GM10248 (cell line): ENCODE measurements around the gene PGAP2.

Source experiments
- CTCF ChIA-PET: fragments of 300-600 bp; sonication (Branson Sonifier 250); formaldehyde crosslinking; extraction: SDS; loops from one replicate; lab custom pipeline; 2021; ENCODE audit warnings: antibody characterized with exemption; lab: Yijun Ruan, JAX
- POLR2A ChIA-PET: fragments of 350-650 bp; sonication (Branson Sonifier 250); formaldehyde crosslinking; extraction: SDS; loops from one replicate; lab custom pipeline; 2020; ENCODE audit warnings: antibody characterized with exemption; lab: Yijun Ruan, JAX
- DNase-seq: peaks from one replicate; pipeline ENCODE4 v3.0.0; 2012; ENCODE audit errors: extremely low spot score
- CTCF ChIP-seq: IDR thresholded peaks from 2 replicates; pipeline ENCODE4 v1.5.1; 2012; ENCODE audit warnings: mild to moderate bottlenecking, low read depth; ENCODE audit errors: extremely low read depth, missing control alignments, control extremely low read depth

The PGAP2 gene

GRCh38 chr11:3834349-3834663 lies 25.9 kb downstream of the PGAP2 start:
- CTCF ChIA-PET: interaction anchor here (1.1 to 43.8 kb wide), 3 partner anchors 9 to 236 kb away, joined by 3 to 1411 read pairs (median 4); no protein-coding TSS in a partner anchor
- TF ChIP-seq CTCF: no peak
- no peak for DNase-seq
- POLR2A ChIA-PET: no interaction called here

- DNase-seq: no peak
- TF ChIP-seq CTCF: no peak
- ChIA-PET CTCF (interaction anchor here (0.9 to 43.8 kb wide), 10 partner anchors 8 to 235 kb away, joined by 3 to 1411 read pairs (median 4); partner anchors contain the start of gene STIM1), POLR2A (interaction anchor here (0.6 kb wide), 1 partner anchor 62 kb away, joined by 4 read pairs; no protein-coding TSS in a partner anchor)
Observed at GRCh38 chr11:3834664-3835461, 26.5 kb downstream of the PGAP2 start.

- DNase-seq: no peak
- no peak for TF ChIP-seq CTCF
- ChIA-PET POLR2A (interaction anchor here (0.7 kb wide), 1 partner anchor 29 kb away, joined by 3 read pairs; no protein-coding TSS in a partner anchor), CTCF (interaction anchor here (0.9 to 43.8 kb wide), 9 partner anchors 9 to 234 kb away, joined by 3 to 1411 read pairs (median 5); partner anchors contain the start of gene STIM1)
Observed at GRCh38 chr11:3835751-3836150, 27.4 kb downstream of the PGAP2 start.

GRCh38 chr11:3836903-3837302 lies 28.5 kb downstream of the PGAP2 start:
- ChIA-PET POLR2A (interaction anchor here (0.5 to 1.1 kb wide), 2 partner anchors 8 to 14 kb away, joined by 3 to 5 read pairs; no protein-coding TSS in a partner anchor), CTCF (interaction anchor here (0.9 to 43.8 kb wide), 5 partner anchors 10 to 233 kb away, joined by 4 to 1411 read pairs (median 28); partner anchors contain the start of genes PGAP2 and STIM1)
- no peak for DNase-seq
- TF ChIP-seq CTCF: no peak

GRCh38 chr11:3837793-3838192 lies 29.4 kb downstream of the PGAP2 start:
- POLR2A ChIA-PET: interaction anchor here (1.1 kb wide), 1 partner anchor 9 kb away, joined by 3 read pairs; no protein-coding TSS in a partner anchor
- TF ChIP-seq CTCF: no peak
- DNase-seq: peak; percentile 50
- CTCF ChIA-PET: interaction anchor here (1.0 to 43.8 kb wide), 7 partner anchors 8 to 232 kb away, joined by 4 to 1411 read pairs (median 14); partner anchors contain the start of genes PGAP2 and STIM1

GRCh38 chr11:3838504-3838903 lies 30.1 kb downstream of the PGAP2 start:
- POLR2A ChIA-PET: no interaction called here
- CTCF ChIA-PET: interaction anchor here (1.0 to 43.8 kb wide), 9 partner anchors 9 to 232 kb away, joined by 3 to 1411 read pairs (median 6); partner anchors contain the start of genes NUP98, PGAP2 and STIM1
- DNase-seq: no peak
- TF ChIP-seq CTCF: no peak
